ENCODE results near the gene CITED1. TPM values are rescaled to one million over a fixed set of nuclear protein-coding genes. Genes with fewer than 3 reads are reported as not detected.

Gene CITED1
- total and polyA plus RNA-seq, 8 donors: 0.49 to 1.5 (median 1.1) TPM; not detected in 2

- Histone ChIP-seq H3K9me3 (no peaks in the 10 kb centered on the region), H3K27ac (no peak overlapping the region), H3K4me1 (no peaks in the 10 kb centered on the region), H3K4me3 (no peak overlapping the region), H3K36me3 (no peaks in the 10 kb centered on the region), H3K27me3 (peaks cover 6 to 32% (median 7%) of the 10 kb centered on the region in 4 donors)
- intact Hi-C loops (cut with DNase I): no loop called here
- FAIRE-seq: no peak
- TF ChIP-seq CTCF (IDR thresholded peaks at IDR 0.05): no peak
- 87 to 95% methylated on average over 3 of the region's 3 CpGs for WGBS, 2 donors
- no peak for DNase-seq
- ATAC-seq: no peak
These were observed 9.2 kb upstream of the CITED1 start for GRCh38 chrX:72314881-72315280.

DNA sequence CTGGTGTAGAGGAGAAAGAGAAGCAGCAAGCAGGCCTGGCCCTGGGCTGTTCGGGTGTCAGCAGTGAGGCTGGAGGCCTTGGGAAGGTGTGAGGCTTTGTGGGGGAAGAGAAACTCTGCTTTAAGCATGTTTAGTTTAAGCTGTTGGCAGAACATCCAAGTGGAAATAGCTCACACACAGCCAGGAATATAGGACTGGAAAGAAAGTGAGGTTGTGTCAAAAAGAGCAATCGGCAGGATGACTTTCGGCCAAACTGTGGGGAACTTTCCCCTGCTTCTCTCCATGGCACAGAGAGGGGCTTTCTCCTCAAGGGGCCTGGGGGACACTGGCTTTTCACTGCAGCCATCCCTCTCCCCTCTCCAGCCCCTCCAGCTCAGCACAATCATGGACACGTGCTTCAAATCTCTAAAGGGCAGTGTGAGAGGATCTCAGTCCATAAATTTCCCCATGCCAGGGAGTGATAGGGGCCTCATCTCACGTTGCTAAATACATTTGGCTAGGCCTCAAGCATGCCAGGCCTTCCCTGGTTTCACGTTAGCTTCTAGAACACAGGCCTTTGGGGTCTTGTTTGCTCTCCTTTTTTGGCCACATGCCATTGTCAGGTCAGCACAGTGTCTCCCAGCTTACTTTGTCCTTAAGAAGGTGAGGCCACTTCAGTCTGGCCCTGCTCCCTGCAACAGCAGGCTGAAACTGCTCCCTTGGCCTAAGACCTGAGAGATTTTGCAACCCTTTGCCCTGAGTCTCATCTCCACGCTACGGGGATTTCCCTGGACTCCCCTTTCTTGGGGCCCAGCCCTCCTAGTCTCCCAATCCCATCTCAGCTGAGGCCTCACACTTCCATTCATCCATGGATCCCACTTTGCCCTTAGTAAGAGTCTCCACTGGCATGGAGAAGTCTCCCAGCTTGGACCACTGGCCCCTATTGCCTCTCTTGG is 8.3 kb upstream of the CITED1 start:
- WGBS, 2 donors: 82 to 84% methylated on average over 8 of the region's 8 CpGs
- H3K36me3 ChIP-seq: no peaks in the 10 kb centered on the region
- no peak for DNase-seq
- no peak for TF ChIP-seq CTCF (IDR thresholded peaks at IDR 0.05)
- H3K27ac ChIP-seq: no peak overlapping the region
- no peak overlapping the region for H3K4me3 ChIP-seq
- no peaks in the 10 kb centered on the region for H3K9me3 ChIP-seq
- intact Hi-C loops (cut with DNase I): no loop called here
- H3K4me1 ChIP-seq: no peaks in the 10 kb centered on the region
- ATAC-seq: no peak
- no peak for FAIRE-seq
- H3K27me3 ChIP-seq: peaks cover 6 to 32% (median 7%) of the 10 kb centered on the region in 4 donors

GRCh38 chrX:72312311-72312940 is 6.7 kb upstream of the CITED1 start:
- FAIRE-seq (no peak), DNase-seq (no peak), ATAC-seq (no peak)
- H3K27me3 ChIP-seq: peaks cover 6 to 28% (median 7%) of the 10 kb centered on the region in 4 donors
- H3K4me3 ChIP-seq: no peak overlapping the region
- no peaks in the 10 kb centered on the region for H3K4me1 ChIP-seq
- WGBS, 2 donors: 70 to 83% methylated on average over 14 of the region's 14 CpGs
- intact Hi-C loops (cut with DNase I): no loop called here
- no peaks in the 10 kb centered on the region for H3K9me3 ChIP-seq
- TF ChIP-seq CTCF (IDR thresholded peaks at IDR 0.05): no peak
- H3K27ac ChIP-seq: no peak overlapping the region
- H3K36me3 ChIP-seq: no peaks in the 10 kb centered on the region

- Histone ChIP-seq H3K4me1 (no peaks in the 10 kb centered on the region), H3K9me3 (no peaks in the 10 kb centered on the region), H3K36me3 (no peaks in the 10 kb centered on the region), H3K27me3 (peaks cover 7 to 50% (median 12%) of the 10 kb centered on the region in 4 donors), H3K27ac (no peak overlapping the region), H3K4me3 (peak overlapping the region in 2 of 4 donors; percentile 29 to 45)
- TF ChIP-seq CTCF (IDR thresholded peaks at IDR 0.05): no peak
- ATAC-seq: peak in 3 of 4 donors; percentile 34 to 36 (median 34)
- WGBS, 2 donors: 24 to 26% methylated on average over 15 of the region's 15 CpGs
- intact Hi-C loops (cut with DNase I): no loop called here
- FAIRE-seq: no peak
- DNase-seq: no peak
These were observed 3.8 kb upstream of the CITED1 start for GRCh38 chrX:72309297-72310071.

Measured in pancreas (tissue), 10 donors.